GM04503 (cell line): Measurements from ENCODE around the gene SAMM50.

Source experiments
- DNase-seq: peaks from one replicate; pipeline ENCODE4 v3.0.0-alpha.2; 2012; ENCODE audit warnings: low read depth

The SAMM50 gene

DNA sequence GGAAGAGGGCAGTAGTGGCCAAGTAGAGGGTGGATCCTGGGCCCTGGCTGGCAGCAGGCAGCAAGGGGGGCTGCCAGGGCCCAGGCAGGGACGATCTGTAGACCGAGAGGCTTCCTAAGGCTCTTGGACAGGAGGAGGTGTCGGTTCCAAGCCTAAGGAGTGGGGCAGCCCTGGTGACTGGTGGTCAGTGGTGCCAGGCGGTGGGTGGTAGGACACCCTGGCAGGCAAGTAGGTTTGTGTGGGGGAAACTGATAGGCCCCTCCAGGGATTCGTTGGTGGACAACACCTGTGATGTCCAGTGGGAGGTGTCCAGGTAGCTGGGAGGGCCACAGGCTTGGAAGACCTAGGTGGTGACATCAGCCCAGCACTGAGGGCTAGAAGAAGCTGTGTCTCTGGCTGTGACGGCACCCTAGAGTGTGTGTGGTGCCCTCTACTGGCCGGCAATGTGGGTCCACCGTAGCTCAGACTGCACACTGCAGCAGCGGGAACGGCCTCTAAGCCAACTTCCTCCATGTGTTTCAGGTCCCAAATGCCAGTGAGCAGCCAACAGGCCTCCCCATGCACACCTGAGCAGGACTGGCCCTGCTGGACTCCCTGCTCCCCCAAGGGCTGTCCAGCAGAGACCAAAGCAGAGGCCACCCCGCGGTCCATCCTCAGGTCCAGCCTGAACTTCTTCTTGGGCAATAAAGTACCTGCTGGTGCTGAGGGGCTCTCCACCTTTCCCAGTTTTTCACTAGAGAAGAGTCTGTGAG lies 9.4 kb upstream of the SAMM50 start:
- DNase-seq, result no peak

DNA sequence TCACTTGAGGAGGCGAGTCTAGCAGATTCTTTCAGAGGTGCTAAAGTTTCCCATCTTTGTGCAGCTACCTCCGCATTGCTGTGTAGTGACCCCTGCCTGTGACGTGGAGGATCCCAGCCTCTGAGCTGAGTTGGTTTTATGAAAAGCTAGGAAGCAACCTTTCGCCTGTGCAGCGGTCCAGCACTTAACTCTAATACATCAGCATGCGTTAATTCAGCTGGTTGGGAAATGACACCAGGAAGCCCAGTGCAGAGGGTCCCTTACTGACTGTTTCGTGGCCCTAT lies 8.9 kb upstream of the SAMM50 start:
- no peak for DNase-seq

DNA sequence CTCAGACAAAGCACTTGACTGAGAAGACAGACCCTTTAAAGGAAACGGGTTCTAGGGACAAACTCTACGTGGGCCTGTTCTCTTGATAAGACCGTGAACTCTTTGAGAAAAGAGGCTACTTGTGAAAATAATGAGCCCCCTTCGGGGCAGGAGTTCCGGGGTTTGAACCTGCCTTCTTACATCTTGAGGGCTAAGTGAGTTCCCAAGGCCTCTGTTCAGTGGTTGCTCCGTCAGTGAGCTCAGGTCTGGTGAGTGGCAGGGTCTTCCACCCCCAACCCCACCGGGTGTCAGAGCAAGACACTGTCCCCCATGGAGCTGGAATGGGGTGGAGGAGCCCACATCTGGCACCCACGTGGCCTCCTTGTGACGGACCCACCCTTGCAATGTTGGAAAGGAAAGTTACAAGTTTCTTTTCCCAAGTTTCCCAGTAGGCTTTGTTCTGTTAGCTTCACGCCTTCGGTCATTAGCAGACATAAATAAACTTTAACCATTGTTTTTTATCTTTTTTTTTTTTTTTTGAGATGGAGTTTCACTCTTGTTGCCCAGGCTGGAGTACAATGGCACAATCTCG lies 6.3 kb upstream of the SAMM50 start:
- no peak for DNase-seq

DNA sequence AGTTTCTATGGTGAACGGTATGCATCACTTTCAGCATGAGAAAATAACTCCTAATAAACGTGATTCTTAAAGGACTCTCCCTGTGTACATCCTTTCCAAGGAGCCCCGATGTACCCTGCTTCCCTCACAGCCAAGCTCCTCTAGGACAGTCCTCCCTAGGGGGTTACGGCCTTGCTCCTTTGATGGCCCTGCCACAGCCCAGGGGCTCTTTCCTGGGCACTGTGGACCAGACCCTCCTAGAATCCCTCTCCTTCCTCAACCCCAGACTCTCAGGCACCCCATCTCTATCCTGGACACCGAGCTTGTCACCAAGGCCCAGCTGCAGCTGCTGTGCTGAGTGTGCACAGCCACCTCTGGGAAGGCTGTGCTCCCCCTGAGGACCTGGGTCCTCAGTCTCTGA lies 3.9 kb upstream of the SAMM50 start:
- no peak for DNase-seq

DNA sequence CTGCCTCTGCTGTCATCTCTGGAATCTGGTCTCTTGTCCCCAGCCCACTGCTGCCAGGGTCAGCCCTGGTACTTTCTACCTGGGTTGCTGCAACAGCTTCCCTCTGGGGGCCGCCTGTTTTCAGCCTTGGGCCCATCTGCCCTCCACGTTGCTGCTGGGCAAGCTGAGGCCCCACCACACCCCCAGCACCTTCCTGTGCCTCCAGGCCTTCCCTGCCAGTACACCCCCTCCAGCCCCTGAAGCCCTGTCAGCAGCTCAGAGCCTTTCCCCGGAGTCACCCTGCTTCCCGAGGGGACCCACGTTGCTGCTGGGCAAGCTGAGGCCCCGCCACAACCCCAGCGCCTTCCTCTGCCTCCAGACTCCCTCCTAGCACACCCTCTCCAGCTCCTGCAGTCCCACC lies 3.3 kb upstream of the SAMM50 start:
- no peak for DNase-seq

DNA sequence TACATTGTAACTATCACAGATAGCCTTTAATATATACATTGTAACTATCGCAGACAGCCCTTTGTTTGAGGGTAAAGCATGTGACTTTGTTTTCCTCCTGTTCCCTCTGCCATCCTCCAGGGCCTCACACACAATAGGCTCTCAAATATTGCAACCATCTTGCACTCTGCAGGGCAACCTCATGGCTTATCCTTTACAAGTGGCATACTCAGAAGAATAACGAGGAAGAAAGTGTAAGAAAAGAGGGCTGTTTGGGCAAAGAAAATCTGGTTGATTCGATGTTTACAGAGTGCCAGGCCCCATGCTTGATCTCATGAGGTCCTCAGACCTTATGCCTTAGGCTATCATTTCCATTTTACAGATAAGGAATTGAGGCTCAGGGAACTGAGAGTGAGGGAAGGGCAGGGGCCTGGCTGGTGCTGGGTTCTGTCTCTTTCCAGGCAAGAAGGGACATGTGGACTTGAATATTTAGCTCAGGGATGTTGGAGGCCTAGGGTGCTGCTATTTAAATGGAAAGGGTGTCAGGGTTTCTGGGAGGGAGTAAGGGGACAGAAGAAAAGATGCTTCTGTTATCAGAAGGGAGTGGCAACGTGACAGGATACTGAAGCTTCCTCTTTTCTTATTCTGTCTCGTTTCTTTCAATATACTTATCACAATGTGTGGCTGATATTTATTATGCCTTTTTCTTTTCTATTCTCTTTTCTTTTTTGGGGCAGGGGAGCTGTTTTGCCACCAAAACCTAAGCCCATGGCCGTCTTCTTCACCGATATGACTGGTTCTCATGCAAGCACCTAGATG lies 1.1 kb upstream of the SAMM50 start:
- no peak for DNase-seq

DNA sequence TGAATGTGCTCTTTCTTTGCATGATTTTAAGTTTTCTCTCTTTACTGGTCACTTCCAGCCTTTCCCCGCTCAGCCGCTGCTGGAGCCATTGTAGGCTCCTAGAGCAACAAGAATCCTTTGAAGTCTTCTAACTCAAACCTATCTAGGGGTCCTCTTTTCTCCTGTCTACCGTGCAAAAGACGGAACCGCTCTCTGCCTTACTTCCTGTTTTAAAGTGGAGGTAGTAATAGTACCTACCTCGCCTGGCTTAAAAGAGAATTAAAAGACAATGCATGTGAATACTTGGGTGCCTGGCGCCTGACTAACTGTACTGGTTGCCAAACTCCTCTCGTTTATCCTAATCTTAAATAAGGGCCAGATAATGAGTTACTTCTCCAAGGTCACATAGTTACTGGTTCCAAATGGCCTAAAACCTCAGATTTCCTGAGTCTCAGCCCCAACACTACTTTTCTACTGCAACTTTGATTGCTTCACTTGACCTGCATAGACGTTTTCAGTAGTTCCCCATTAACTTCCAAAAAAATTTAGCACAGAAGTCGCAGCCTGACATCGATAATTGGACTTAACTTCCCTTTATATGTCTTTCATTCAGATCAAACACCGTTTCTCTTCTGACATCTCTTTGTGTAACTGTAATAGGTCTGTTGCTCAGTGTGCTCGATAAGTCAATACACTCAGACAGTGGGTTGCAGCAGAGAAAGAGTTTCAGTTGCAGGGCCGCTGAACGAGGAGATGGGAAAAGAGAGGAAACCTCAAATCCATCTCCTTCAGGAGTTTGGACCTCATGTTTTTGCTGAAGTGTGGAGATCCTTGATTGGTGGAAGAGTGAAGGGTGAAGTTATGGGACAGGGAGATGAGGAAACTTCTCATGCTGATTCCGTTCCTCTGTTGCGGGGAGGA lies 891 bp downstream of the SAMM50 start:
- no peak for DNase-seq

DNA sequence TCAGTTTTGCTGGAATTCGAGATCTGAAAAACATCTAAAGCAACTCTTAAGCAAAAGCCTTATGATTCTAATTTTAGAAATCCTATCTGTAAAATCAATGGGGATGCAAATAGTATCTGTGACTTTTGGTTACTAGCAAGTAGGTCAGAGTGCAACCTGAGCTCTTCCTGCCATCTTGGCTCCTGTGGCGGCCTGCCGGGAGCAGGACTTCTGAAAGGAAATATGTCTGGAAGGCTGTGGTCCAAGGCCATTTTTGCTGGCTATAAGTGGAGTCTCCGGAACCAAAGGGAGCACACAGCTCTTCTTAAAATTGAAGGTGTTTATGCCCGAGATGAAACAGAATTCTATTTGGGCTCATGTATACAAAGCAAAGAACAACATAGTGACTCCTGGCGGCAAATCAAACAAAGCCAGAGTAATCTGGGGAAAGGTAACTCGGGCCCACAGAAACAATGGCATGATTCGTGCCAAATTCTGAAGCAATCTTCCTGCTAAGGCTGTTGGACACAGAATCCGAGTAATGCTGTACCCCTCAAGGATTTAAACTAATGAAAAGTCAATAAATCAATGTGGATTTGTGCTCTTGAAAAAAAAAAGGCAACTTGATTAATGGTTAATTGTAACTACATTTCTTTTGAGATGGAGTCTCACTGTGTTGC lies 1.7 kb downstream of the SAMM50 start:
- DNase-seq, result no peak

DNA sequence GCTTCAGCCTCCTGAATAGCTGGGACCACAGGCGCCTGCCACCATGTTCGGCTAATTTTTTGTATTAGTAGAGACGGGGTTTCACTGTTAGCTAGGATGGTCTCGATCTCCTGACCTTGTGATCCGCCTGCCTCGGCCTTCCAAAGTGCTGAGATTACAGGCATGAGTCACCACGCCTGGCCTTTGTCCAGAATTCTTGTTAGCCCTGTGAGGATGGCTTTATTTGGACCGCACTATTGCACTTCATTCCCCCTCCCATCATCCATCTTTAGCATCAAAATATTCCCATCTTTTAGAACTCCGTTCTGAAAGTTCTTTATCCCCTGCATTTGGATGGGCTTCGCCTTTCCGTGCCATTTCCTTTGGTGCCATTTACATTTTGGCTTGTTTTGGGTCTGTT lies 2.6 kb downstream of the SAMM50 start:
- no peak for DNase-seq

DNA sequence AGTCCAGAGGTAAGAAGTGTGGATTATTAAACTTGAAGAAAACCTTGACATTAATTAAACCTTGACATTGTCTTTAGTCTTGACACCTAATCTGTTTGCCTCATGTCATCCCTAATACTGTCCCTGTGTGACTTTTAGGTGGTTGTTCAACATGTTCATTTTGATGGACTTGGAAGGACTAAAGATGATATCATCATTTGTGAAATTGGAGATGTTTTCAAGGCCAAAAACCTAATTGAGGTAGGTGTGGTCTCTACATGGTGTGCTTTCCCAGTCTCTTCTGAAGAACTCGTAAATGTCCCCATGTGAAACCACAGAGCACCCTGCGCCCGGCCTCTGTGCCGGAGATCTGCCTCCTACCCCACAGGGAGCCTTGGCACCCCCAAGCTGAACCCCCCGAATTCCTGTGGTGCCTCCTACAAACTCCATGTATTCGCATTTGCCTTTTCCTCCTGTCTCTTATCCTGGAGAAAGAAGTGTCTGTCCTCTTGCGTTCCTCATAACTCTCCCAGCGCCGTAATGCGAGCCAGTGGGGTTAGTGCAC lies 9.1 kb downstream of the SAMM50 start:
- no peak for DNase-seq

DNA sequence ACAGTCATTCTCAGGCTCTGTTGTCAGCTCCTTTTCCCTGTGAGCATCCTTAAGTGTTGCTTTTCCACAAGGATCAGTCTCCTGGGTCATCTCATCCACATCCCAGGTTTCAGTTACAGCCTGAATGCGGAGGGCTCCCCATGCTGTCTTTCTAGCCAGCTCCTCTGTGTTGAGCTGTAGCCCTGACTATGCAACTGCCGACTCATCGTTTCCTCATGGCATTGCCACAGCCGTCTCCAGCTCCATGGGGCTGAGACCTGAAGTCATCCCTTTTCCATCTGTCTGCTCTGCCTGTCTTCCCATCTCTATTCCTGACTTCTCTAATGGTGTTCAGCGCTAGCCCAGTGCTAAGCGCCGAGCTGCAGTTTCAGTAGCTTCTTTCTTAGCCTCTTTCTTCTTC lies 11.8 kb downstream of the SAMM50 start:
- no peak for DNase-seq

DNA sequence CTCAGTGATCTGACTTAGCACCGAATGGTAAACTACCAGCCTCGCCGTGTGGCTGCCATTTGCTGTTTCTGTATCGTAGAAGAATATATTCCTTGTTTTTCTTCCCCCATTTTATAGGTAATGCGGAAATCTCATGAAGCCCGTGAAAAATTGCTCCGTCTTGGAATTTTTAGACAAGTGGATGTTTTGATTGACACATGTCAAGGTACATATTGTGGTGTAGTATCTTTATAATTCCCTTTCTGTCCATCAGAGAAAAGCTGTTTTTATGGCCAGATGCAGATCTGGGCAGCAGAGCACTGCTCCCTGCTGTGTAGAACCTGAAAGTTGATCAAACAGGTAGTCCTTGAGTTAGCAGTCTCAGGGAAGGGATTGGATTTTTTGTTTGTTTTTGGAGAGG lies 13.4 kb downstream of the SAMM50 start:
- DNase-seq, result no peak

DNA sequence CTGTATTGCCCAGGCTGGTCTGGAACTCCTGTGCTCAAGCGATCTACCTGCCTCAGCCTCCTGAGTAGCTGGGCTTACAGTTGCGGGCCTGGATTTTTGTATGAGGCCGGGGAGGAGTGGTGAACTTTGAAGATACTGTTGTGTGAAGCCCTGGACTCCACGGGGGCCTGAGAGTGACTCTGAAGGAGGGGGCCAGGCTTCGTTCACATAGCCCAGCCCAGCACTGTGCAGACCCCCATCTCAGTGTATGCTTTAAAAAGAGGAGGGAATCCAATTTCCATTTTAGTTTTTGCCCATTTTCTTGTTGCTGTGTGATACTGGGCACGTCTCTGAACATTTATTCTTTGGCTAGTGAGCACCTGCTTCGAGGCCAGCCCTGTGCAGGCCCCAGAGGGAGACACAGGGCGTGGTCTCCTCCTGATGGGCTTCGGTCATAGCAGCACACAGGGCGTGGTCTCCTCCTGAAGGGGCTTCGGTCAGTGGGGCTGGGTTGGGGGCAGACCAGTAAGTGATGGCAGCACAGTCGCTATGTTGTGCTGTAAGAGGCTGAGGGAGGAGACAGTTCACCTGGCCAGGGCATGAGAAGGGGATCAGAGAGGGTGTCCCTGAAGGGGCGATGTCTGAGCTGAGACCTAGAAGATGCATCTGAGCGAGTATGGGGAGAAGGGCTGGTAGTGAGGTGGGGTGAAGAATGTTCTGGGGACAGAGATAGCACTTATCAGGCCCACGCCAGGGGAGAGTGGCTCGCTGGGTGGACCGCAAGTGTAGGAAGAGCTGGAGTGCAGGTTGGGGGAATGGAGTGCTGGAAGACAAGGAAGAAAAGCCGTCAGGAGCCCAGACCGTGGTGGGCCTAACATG lies 14.0 kb downstream of the SAMM50 start:
- DNase-seq, result no peak

DNA sequence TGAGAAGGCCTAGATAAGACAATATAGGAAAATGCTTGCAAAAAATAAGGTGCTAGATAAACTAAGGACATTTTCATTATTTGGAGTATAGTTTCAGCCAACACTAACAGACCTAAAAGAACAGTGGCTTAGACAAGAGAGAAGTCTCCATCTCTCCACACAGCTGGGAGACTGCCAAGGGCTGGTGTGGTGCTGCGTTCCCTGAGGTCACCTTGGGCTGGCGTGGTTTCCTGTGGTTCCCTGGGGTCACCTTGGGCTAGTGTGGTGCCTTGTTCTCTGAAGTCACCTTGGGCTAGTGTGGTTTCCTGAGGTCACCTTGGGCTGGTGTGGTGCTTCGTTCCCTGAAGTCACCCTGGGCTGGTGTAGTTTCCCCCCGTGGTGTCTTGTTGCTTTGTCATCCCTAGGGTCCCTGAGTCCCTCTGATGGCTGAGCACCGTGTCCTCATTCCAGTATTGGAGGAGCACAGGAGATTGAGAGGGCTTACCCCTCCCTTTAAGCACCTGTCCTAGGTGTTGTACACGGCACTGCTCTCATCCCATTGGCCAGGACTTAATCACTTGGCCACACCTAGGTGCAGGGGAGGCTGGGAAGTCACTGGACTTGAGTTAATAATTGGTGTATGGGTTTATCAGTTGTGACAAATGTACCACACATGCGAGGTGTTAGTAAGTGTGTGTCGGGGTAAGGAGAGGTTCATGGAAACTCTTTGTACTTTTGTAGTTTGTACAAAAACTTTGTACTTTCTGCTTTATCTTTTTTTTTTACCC lies 14.9 kb downstream of the SAMM50 start:
- DNase-seq, result no peak

DNA sequence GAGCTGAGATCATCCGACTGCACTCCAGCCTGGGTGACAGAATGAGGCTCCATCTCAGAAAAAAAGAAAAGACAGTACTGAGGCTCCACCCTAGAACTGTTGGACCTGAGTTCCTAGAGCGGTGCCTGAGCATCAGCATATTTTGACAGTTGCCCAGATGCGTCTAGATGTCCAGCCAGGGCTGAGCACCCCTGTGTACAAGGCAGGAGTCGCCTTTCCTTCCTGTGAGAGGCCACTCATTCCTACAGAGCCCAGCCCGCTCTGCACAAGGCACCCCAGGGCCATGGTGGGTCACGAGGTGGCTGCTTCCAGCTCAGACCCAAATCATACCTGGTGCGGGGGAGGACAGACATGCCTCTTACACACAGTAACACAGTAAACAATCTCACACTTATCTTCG lies 15.9 kb downstream of the SAMM50 start:
- no peak for DNase-seq

DNA sequence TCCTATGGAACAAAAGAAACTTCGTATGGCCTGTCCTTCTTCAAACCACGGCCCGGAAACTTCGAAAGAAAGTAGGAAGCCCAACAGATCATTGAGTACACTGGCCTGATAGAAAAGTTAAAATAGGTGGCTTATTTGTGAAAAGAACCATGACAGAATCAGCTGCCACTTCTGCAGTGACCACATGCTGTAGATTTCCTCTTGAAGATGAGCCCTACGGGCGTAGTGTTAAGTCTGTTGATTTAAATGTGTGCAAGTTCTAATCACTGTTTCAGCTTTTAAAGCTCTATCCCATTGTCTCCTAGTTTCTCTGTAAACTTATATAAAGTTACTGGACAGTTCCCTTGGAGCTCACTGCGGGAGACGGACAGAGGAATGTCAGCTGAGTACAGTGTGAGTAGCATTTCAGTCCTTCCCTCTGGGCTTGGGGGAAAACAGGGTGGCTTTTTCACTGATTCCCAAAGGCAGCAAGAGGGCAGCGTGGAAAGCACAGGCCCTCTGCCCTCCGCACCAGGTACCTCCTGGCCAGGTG lies 17.8 kb downstream of the SAMM50 start:
- no peak for DNase-seq

DNA sequence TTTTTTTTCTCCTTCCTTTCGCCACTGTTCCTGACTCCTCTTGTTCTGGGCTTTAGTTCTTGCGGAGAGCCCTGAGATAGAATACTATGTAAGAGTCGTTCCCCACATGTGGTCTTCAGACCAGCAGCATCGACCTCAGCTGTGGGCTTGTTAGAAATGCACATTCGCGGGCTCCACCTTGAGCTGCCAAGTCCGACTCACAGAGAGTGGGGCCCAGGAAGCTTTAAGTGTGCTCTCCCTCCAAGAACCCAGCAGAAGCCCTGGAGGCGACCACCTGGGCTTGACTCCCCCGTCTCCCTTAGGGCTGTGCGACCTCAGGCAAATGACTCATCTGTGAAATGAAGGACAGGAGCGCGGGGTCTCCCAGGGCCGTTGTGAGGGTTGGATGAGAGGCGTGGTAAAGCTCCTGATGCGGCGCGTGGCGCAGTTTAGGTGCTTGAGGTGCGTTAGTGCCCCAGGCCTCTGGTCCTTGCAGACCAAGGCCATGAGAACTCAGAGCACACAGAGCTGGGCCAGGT lies 18.8 kb downstream of the SAMM50 start:
- no peak for DNase-seq

DNA sequence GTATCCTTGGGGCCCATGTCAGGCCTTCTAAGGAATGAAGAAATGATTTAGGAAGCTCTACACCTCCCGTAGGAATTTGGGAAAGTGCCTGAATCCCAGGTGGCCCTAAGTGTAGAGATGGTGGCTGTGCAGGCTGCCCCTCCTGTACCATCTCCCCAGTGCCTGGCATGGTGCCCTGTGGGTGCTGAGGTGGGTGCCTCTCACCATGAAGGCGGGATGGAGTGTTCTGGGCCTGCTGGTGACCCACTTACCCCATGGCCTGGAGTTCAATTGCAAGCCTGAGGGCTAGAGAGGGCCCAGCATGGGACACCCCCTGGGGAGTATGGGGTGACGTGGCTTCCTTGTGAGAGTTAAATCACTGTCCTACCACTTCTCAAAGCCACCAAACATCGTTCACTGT lies 19.8 kb downstream of the SAMM50 start:
- DNase-seq, result no peak
